GM21825 (cell line): ENCODE measurements around the gene RCAN2.

ENCODE experiments used
- ATAC-seq: cut with Tn5 transposase; IDR thresholded peaks from one replicate; pipeline ENCODE4 v1.9.1; 2021; ENCODE audit warnings: mild to moderate bottlenecking, moderate library complexity; ENCODE audit not compliant: unreplicated experiment

Gene RCAN2

DNA sequence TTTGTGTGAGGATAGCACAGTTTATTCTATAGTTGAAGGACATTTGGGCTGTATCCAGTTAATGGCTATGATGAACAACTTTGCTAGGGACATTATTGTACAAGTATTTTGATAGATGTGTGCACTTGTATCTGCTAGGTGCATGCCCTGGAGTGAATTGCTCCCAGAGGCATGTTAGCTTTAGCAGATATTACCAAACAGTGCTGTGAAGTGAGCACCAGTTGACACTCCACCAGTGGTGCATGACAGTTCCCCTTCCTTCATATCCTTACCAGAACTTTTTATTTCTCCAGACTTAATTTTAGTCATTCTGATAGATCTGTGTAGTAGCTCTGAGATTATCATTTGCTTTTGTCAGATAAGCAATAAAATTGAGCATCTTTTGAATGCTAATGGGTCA, 271.6 kb downstream of the RCAN2 start:
- ATAC-seq, result no peak

DNA sequence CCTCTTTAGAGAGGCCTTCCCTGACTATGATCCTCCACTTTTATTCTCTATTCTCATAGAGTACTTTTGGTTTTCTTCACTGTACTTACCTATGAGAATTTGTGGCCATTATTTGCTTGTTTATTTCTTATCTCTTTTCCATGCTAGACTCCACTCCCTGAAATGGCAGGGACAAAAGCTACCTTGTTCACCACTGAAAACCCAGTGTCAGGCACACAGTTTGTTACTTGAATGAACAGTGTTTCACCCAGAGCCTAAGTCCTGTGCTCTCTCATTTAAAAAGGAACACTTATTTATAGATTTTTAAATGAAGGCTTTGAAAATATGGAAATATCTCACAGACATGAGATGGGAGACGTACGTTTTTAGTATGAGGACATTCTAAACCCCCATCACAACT, 272.8 kb downstream of the RCAN2 start:
- ATAC-seq, result no peak

DNA sequence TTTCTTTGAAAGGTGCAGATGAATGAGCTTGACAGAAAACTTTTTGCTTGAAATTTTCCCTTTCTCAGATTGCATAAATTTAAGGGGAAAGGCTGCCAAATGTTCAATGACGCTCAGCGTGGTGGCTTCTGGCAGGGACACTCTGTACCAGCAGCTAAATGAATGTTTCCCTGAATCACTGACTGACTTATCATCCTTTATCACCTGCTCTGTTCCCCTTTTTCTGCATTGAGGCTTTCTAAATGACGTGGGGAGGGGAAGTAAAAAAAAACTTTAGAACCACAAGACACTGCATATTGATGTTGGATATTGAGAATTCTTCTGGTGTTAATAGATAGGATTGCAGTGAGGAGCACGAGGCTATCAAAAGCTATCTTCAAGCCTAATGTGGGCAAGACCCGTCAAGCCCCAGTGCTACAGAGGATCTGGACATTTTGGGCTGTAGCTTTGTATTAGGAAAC, 273.5 kb downstream of the RCAN2 start:
- peak; percentile 47 for ATAC-seq

DNA sequence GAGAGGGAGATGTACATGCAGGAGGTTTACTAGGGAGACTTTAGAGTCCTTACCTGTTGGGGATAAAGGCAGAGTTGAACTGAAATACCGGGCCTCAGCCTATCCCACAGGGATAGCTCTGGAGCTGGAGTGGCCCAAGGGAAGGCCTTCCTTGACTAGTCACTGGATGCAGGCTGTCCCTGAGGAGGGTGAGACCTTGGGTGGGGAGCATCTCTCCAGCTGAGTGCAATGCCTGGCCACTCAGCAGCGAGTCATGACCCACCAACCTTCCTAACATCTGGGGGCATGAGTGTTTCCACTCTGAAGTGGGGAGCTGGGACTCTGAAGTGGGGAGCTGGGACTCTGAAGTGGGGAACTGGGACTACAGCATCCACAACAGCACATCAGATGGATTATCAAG, 274.4 kb downstream of the RCAN2 start:
- ATAC-seq, result no peak

GRCh38 chr6:46215777-46216176, 275.5 kb downstream of the RCAN2 start:
- ATAC-seq, result no peak

- no peak for ATAC-seq
These were observed 276.0 kb downstream of the RCAN2 start for GRCh38 chr6:46215213-46215612.

DNA sequence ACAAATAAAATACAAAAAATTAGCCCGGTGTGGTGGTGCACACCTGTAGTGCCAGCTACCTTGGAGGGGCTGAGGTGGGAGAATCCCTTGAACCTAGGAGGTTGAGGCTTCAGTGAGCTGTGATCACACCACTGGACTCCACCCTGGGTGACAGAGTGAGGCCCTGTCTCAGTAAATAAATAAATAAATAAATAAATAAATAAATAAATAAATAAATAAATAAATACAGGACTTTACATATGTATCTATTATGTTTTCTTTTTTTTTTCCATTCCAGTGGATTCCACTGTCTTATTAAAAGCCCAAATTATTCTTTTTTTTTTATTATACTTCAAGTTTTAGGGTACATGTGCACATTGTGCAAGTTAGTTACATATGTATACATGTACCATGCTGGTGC, 279.3 kb downstream of the RCAN2 start:
- no peak for ATAC-seq

- ATAC-seq, result no peak
These were observed 281.0 kb downstream of the RCAN2 start for GRCh38 chr6:46210294-46210693.

- ATAC-seq, result no peak
These were observed 282.9 kb downstream of the RCAN2 start for GRCh38 chr6:46208303-46208702.

- no peak for ATAC-seq
These were observed 284.1 kb downstream of the RCAN2 start for GRCh38 chr6:46207174-46207573.

DNA sequence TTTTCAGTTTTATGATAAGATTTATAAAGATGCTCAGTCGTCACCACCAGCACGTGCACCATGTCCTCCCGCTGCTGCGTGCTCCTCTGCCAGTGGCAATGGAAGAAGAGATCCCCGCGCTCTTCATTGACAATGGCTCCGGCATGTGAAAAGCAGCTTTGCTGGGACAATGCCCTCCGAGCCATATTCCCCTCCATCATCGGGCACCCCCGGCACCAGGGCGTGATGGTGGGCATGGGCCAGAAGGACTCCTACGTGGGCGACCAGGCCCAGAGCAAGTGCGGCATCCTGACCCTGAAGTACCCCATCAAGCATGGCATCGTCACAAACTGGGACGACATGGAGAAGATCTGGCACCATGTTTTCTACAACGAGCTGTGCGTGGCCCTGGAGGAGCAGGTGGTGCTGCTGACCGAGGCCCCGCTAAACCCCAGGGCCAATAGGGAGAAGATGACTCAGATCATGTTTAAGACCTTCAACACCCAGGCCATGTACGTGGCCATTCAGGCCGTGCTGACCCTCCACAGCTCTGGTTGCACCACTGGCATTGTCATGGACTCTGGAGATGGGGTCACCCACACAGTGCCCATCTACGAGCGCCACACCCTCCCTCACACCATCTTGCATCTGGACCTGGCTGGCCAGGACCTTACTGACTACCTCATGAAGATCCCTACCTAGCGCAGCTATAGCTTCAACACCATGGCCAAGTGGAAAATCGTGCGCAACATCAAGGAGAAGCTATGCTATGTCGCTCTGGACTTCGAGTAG, 286.2 kb downstream of the RCAN2 start:
- no peak for ATAC-seq

DNA sequence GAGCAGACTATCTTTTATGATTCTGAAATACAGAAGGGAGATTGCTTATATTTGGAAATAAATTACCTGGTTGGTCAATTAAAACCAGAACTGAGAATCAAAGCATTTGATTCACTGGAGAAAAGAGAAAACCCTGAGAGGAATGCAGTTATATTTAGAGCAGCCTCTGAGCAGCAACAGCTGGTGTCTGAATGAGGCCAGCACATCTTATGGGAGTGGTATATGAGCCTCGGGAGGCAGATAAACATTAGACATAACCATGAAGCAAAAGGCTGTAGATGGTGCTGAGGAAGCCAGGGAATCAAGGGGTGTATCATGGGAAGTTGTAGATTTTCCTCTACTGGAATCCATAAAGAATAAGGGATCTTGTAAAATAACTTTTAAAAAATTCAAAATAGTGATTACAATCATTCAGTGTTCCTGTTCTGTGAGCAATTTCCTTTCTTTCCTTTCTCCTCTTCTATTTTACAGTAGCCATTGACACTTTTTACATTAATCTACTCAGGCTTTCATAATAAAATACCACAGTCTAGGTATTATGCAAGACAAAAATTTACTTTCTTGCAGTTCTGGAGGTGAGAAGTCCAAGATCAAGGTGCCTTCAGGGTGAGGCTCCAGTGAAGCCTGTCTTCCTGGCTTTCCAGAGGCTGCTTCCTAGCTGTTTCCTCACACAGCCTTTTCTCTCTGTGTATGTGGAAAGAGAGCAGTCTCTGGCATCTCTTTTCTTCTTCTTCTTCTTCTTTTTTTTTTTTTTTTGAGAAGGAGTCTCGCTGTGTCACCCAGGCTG, 287.7 kb downstream of the RCAN2 start:
- ATAC-seq, result no peak

DNA sequence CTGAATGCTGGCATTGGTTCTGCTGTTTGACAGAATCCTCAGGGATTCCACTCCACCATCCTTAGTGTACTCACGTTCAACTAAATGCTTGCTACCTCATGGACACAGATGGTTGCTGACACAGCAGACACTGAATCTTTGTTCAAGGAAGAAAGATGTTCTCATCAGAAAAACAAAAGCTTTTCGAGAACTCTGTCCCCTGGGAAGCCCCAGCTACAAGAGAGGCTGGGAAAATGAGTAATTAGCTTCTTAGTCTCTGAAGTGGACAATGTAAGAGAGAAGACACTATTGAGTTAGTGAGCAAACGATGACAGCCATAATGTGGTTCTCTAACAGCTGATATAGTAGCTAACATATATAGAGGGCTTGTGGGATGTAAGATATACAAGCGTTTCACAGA, 289.5 kb downstream of the RCAN2 start:
- no peak for ATAC-seq

DNA sequence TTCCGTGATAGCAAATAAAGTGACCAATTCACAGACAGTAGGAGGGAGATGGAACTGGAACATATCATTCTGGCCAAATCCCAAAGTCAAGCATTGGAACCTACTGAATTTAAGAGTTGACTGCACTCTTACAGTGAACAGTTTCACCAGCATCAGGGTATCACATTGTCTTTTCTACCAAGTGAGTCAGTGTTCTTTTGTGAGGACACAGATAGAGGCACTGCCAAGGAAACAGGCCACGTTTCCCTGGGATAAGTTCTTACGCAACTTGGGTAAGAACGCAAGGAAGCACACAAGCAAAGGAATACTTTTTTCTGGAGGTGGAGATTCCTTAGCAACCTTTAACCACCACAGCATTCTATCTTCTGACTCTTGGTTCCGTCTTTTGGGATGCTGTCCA, 291.9 kb downstream of the RCAN2 start:
- no peak for ATAC-seq

GRCh38 chr6:46191961-46192360, 299.3 kb downstream of the RCAN2 start:
- ATAC-seq, result no peak

DNA sequence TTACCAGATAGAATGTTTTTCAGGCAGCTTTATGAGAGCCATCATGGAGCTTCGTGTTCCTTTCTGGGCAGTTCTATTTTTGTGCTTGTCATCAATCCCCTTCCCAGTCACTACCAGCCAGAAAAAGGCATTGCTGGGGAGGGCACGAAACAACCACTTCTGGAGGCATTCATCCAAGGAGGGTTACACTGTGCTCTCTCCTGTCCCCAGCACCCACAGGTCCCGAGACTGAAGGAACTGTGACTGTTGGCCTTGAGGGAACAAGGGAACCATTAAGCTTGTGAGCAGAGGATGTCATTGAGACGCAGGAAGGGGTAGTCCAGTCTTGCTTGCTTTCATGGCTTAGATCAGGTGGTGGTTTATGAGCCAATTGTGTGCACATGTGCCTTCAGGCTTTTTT, 300.4 kb downstream of the RCAN2 start:
- ATAC-seq, result no peak

- ATAC-seq, result no peak
These were observed 301.5 kb downstream of the RCAN2 start for GRCh38 chr6:46189726-46190125.

DNA sequence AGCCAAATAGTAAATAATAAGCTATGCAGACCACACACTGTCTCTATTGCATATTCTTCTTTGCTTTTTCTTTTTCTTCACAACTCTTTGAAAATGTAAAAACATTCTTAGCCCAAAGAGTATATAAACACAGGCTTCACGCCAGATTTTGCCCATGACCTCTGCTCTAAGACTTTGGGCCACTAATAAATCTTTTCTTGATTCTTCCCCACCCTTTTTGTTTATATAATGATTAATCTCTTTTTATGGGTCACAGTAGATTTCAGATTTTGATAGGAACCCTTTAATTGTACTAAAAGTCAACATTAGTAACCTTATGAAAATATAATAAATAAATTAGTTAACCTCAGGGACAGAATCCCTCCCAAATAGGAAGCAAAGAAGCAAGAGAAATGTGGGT, 304.7 kb downstream of the RCAN2 start:
- ATAC-seq, result no peak

GRCh38 chr6:46184114-46184513, 307.1 kb downstream of the RCAN2 start:
- ATAC-seq, result no peak

DNA sequence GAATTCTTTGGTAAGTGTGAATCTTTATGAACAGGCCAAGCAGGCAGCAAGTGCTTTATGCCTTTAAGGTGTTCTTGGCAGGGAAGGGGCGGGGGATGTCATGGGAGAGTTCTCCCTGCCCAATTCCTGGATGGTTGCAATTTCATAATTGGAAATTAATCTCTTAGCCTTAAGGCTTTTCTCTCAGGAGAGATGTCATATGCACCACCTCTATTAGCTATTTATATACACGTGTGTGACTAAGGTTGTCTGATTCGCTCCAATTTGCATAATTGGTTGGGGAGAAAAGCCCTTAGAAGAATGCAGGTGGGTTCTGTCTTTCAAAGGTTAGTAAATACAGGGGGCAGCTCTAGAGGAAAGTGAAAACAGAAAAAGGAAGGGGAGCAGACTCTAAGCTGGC, 315.3 kb downstream of the RCAN2 start:
- ATAC-seq, result peak; percentile 42

- ATAC-seq, result peak; percentile 66
These were observed 315.8 kb downstream of the RCAN2 start for GRCh38 chr6:46175446-46175845.

DNA sequence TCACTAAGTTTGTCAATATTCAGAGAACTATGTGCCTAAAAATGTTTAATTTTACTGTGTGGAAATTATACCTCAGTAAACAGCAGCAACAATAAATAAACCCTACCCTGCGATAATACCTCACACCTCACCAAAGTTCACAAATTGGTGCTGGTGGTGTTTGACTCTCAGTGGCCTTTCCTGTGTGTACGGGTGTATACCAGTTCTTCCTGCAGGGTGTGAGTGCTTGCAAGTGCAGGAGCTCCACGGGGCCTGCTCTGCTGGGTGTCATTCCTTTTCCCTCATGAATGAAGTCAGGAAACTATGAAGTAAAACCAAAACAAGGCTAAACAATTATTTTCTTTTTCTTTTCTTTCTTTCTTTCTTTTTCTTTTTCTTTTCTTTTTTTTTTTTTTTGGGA, 316.3 kb downstream of the RCAN2 start:
- ATAC-seq, result no peak
